ENCODE data around the gene CCDC15. TPM values are rescaled to one million over a fixed set of nuclear protein-coding genes. Genes with fewer than 3 reads are reported as not detected.

The CCDC15 gene
- total RNA-seq, 1 experiment from 2014 or later = 2.8 TPM

DNA sequence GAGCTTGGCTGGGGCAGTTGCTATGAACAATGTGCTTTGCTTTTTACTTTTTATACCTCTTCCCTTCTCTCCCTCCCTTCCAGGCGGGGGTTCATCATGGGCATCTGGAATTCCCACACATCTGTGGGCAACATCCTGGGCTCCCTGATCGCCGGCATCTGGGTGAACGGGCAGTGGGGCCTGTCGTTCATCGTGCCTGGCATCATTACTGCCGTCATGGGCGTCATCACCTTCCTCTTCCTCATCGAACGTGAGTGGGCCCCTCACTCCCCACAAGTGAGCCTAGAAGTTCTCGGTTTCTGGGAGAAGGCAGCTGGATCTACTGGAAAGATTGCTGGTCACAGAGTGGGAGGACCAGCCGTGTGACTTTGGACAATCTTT, 126.5 kb downstream of the CCDC15 start:
- Histone ChIP-seq H2BK20ac (ENCODE audit: low read depth, low read length, poor library complexity, severe bottlenecking) (no peak overlapping the region), H3K23ac (ENCODE audit: insufficient read length, low read depth, low read length) (no peak overlapping the region), H2BK5ac (ENCODE audit: insufficient read length, low read length) (no peak overlapping the region), H2BK15ac (ENCODE audit: low read depth, low read length) (no peak overlapping the region), H3K18ac (ENCODE audit: insufficient read length, low read depth, low read length) (no peak overlapping the region), H2AK5ac (ENCODE audit: insufficient read length, low read length) (no peak overlapping the region), H4K5ac (ENCODE audit: insufficient read length, low read depth, low read length) (no peak overlapping the region), H4K20me1 (ENCODE audit: control insufficient read depth, insufficient read depth, insufficient read length) (no peaks in the 10 kb centered on the region), H3K79me1 (ENCODE audit: insufficient read depth, low read depth, low read length, poor library complexity, severe bottlenecking) (no peaks in the 10 kb centered on the region), H3K9ac (ENCODE audit: extremely low read depth, insufficient read length, low read length) (no peak overlapping the region), H3K9me3 (ENCODE audit: control insufficient read depth, low read depth, low read length) (no peaks in the 10 kb centered on the region), H3K56ac (ENCODE audit: insufficient read length, low read depth, low read length) (no peak overlapping the region), H4K91ac (ENCODE audit: insufficient read length, low read depth, low read length) (no peak overlapping the region), H2BK120ac (ENCODE audit: low read depth, low read length, poor library complexity, severe bottlenecking) (no peak overlapping the region), H3K23me2 (ENCODE audit: insufficient read length, low read depth, low read length, poor library complexity, severe bottlenecking) (no peaks in the 10 kb centered on the region), H3K27ac (ENCODE audit: insufficient read length, low read depth, low read length) (no peak overlapping the region), H3K79me2 (ENCODE audit: insufficient read depth, low read length) (no peaks in the 10 kb centered on the region), H3T11ph (ENCODE audit: low read length) (no peak overlapping the region), H3K14ac (ENCODE audit: insufficient read depth, low read length) (no peak overlapping the region; the same call in 1 of the 2 replicates), H2AFZ (ENCODE audit: low read length) (no peak overlapping the region), H3K4me2 (ENCODE audit: insufficient read depth, insufficient read length, low read length) (no peak overlapping the region), H3K4ac (ENCODE audit: low read depth, low read length) (no peak overlapping the region), H4K8ac (replicated peaks; ENCODE audit: insufficient read length, low read depth, low read length) (no peak overlapping the region), H3K27me3 (ENCODE audit: insufficient read depth, low read length) (no peaks in the 10 kb centered on the region), H3K4me1 (ENCODE audit: insufficient read depth, low read length) (no peaks in the 10 kb centered on the region), H2BK12ac (ENCODE audit: insufficient read length, low read depth, low read length) (no peak overlapping the region)
- H3K4me1 Mint-ChIP-seq = peaks cover 3 to 6% of the 10 kb centered on the region in 2 experiments
- peaks cover 15% of the 10 kb centered on the region for H3K27me3 Mint-ChIP-seq (ENCODE audit: low read depth)
- TF ChIP-seq, protein P1, sequence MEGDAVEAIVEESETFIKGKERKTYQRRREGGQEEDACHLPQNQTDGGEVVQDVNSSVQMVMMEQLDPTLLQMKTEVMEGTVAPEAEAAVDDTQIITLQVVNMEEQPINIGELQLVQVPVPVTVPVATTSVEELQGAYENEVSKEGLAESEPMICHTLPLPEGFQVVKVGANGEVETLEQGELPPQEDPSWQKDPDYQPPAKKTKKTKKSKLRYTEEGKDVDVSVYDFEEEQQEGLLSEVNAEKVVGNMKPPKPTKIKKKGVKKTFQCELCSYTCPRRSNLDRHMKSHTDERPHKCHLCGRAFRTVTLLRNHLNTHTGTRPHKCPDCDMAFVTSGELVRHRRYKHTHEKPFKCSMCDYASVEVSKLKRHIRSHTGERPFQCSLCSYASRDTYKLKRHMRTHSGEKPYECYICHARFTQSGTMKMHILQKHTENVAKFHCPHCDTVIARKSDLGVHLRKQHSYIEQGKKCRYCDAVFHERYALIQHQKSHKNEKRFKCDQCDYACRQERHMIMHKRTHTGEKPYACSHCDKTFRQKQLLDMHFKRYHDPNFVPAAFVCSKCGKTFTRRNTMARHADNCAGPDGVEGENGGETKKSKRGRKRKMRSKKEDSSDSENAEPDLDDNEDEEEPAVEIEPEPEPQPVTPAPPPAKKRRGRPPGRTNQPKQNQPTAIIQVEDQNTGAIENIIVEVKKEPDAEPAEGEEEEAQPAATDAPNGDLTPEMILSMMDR (conservative IDR thresholded peaks at IDR 0.05) = no peak
- no peak for DNase-seq
- no peak overlapping the region for H3K27ac Mint-ChIP-seq
- H3K4me3 Mint-ChIP-seq = no peak overlapping the region
- H3K9me3 Mint-ChIP-seq = no peaks in the 10 kb centered on the region
- H3K36me3 Mint-ChIP-seq (ENCODE audit: insufficient read depth in 1 of 3, low read depth in 3 of 3) = peaks cover 0 to 2% (median 0%) of the 10 kb centered on the region in 3 experiments; a peak in 1 of 7 replicates
- WGBS (ENCODE audit: extremely low coverage, insufficient read length, low lambda C conversion rate) = no CpG with 5 or more reads among the region's 12 CpGs
